GM21825 (cell line): ENCODE data around the gene YEATS2.

Experiments used
- ATAC-seq: cut with Tn5 transposase; IDR thresholded peaks from one replicate; pipeline ENCODE4 v1.9.1; 2021; ENCODE audit warnings: mild to moderate bottlenecking, moderate library complexity; ENCODE audit not compliant: unreplicated experiment

The YEATS2 gene

GRCh38 chr3:183828538-183828870 is 130.9 kb downstream of the YEATS2 start:
- no peak for ATAC-seq

- no peak for ATAC-seq
Observed at GRCh38 chr3:183829466-183829865, 131.9 kb downstream of the YEATS2 start.

- no peak for ATAC-seq
Observed at GRCh38 chr3:183830187-183830586, 132.6 kb downstream of the YEATS2 start.

GRCh38 chr3:183833516-183833915 is 135.9 kb downstream of the YEATS2 start:
- no peak for ATAC-seq

- ATAC-seq: no peak
Observed at GRCh38 chr3:183837390-183837789, 139.8 kb downstream of the YEATS2 start.

- ATAC-seq: no peak
Observed at GRCh38 chr3:183837894-183838293, 140.3 kb downstream of the YEATS2 start.

GRCh38 chr3:183839751-183840150 is 142.2 kb downstream of the YEATS2 start:
- ATAC-seq: no peak

- no peak for ATAC-seq
Observed at GRCh38 chr3:183844606-183845005, 147.0 kb downstream of the YEATS2 start.

GRCh38 chr3:183845090-183845489 is 147.5 kb downstream of the YEATS2 start:
- no peak for ATAC-seq

- no peak for ATAC-seq
Observed at GRCh38 chr3:183845608-183846288, 148.2 kb downstream of the YEATS2 start.

- no peak for ATAC-seq
Observed at GRCh38 chr3:183854318-183855035, 156.9 kb downstream of the YEATS2 start.

GRCh38 chr3:183857863-183858262 is 160.3 kb downstream of the YEATS2 start:
- no peak for ATAC-seq
